Measurements from ENCODE around the gene IKBKE.

Gene IKBKE

DNA sequence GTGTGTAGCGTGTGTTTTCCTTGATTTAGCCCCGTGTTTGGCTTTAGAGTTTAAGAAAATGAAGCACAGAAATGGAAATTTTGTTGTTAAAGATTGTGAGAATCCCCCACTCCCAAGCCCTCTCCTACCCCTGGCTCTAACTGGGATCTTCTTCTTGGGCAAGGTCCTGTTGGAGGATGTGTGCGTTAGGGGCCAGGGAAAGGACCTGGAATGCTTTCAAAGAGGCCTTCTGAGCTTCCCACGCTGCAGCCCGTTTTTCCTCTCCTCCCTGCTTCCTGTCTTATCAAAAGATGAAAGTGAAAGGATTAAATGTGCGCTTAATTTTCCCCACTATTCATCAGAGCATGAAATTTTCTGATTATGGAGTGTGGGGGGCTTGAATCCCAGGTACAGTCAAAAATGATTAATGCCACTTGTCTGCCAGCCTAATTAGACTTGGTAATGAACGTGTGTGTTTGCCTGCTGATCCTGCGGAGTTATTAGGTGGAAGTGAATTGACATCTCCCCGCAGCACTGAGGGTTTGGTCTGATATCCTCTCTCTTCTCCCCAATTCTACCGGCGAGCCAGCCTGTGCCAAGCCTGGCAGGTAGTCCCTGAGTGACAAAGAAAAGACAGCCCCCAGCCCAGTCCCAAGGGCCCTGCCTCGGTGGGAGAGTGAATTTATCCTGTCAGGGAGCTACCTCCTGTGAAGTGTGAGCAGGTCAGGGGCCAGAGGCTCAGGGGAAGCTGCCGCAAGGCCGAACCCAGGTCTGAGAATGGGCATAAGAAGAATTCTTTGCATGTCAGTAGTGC lies 42.0 kb downstream of the IKBKE start:
- no peak for DNase-seq (ENCODE audit: low read depth in 2 of 2)

GRCh38 chr1:206512851-206513180 lies 42.5 kb downstream of the IKBKE start:
- DNase-seq (ENCODE audit: low read depth in 2 of 2), result no peak

DNA sequence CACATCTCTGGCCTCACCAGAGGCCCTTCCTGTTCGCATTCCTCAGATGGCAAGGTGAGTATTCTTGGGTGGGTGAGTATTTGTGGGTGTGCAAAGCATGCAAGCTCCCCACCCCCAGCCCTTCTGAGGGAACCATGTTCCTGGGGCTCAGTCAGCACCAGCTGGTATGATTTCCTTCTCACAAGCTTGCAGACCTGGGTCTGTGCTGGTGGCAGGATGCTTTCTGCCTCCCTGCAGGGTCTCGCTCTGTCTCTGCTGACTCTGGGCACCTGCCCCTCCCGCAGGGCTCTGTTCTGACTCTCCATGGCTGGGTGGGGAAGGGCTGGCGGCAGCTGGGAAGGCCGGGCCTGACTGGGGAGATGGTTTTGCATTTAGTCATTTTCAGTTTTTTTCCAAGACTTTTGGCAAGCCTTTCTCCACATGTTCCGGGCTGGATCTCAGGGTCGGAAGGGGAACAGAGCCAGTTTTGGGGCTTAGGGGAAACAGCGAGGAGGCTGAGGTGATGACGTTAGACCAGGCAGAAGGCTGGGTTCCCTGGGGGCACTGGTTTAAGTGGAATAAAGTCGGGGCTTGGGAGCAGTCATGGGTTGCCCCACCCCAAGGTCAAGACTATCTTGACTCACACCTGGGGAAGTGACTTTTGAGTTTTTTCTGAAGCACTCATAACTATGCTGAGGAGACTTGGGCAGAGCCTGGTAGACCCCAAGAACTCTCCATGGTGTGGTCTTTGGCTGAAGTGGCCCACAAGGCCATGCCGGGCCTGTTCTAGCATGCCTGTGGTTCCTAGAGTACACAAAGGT lies 43.2 kb downstream of the IKBKE start:
- no peak for DNase-seq (ENCODE audit: low read depth in 2 of 2)

DNA sequence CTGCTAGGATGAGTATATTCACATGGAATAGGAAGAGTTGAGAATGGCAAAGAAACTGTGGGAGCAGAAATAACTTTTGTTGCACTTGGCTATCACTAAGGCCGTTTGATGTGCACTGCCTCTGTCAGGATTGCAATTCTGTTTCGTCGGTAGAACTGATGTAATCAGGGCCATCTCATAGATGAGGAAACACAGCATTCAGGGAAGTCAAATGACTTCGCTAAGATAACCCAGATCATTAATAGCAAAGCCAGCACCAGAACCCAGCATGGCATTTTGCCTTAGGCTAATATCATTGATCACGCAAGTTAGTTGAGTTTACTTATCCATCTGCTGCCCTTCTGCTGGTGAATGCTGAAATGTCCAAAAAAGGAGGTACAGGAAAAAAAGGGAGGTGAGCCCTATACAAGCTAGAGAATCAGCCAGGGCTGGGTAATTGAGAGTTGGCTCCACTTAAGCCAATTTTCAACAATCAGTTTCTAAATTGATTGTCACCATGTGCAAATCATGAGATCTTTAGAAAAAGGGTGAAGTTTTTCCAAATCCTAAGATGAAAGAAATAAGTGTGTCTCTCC lies 44.6 kb downstream of the IKBKE start:
- no peak for DNase-seq (ENCODE audit: low read depth in 2 of 2)

- no peak for DNase-seq (ENCODE audit: low read depth in 2 of 2)
These were observed 46.4 kb downstream of the IKBKE start for GRCh38 chr1:206516728-206516990.

- no peak for DNase-seq (ENCODE audit: low read depth in 2 of 2)
These were observed 47.5 kb downstream of the IKBKE start for GRCh38 chr1:206517784-206518183.

DNA sequence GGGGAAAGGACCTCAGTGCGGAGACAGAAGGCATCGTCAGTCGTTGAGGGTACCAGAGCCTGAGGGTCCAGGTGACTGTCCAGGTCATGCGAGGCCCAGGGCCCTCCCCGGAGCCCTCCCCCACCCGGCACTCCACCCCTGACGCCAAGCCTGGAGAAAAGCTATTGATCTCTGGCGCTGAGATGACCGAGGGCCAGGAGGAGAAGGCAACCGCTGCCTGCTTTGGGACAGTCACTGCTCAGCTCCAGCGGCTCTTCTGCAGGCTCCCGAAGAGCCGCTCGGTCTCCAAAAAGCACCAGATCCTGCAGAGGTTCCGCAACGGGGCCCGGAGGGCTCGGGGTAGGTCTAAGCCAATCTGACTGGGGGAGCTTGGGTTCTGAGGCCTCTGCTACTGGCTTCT lies 47.9 kb downstream of the IKBKE start:
- no peak for DNase-seq (ENCODE audit: low read depth in 2 of 2)

- DNase-seq (ENCODE audit: low read depth in 2 of 2), result no peak
These were observed 48.5 kb downstream of the IKBKE start for GRCh38 chr1:206518743-206519142.

GRCh38 chr1:206521127-206521526 lies 50.9 kb downstream of the IKBKE start:
- no peak for DNase-seq (ENCODE audit: low read depth in 2 of 2)

GRCh38 chr1:206521694-206522402 lies 51.6 kb downstream of the IKBKE start:
- DNase-seq (ENCODE audit: low read depth in 2 of 2), result no peak

GRCh38 chr1:206524739-206525364 lies 54.6 kb downstream of the IKBKE start:
- DNase-seq (ENCODE audit: low read depth in 2 of 2), result no peak

DNA sequence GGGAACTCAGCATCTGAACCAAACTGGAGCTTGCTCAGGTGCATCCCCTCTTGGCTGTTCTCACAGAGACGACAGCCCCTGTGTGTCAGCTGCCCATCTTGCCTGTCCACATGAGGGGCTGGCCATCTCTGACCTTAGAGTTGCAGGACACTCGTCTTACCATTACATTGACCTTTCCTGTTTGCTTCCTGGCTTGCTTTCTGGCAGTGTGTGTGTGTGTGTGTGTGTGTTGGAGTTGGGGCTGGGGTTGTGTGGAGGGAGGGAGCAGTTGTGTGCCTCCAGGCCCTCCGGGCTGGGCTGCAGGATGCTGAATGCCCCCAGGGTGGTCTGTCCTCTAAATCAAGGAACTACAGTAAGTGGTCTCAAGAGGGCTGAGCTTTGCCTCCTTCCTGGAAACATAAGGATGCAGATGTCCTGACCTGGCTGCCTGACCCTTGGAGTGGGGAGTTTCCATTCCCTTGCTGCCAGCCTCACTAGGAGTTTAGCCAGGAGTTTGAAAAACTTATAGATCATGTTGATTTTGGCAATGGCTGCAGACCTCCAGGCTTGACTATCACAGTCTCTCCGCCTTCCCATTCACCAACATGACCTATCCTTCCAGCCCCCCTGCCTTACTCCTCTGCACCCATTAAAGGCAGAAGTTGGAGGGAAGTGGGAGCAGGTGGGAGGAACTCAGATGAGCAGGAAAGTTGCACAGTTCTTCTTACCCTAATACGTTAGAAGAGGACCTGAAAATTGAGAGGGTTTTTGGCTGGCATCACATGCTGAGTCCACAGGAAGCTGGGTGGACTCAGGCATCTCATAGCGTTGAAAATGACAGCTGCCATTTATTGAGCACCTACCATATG lies 56.0 kb downstream of the IKBKE start:
- DNase-seq (ENCODE audit: low read depth in 2 of 2), result no peak

GRCh38 chr1:206529425-206529824 lies 59.1 kb downstream of the IKBKE start:
- no peak for DNase-seq (ENCODE audit: low read depth in 2 of 2)

DNA sequence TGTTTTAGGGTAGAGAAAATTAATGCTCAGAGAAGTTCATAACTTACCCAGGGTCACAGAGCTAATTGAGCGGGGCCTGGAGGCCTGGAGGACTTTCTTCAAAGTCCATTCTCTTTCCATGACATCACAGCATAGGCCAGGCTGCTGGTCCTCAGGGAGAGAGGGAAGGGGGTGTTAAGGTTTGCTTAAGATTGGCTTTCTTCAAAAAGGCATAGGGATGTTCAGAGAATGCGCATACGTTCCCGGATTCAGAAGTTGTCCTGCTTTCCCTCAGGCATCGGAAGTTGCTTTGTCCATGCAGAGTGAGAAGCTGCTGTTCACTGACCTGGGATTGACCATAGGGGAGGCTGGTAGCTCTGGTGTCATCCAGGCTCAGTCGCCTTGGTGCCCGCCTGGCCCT lies 62.1 kb downstream of the IKBKE start:
- DNase-seq (ENCODE audit: low read depth in 2 of 2), result no peak

GRCh38 chr1:206534552-206534951 lies 64.3 kb downstream of the IKBKE start:
- DNase-seq (ENCODE audit: low read depth in 2 of 2), result no peak

GRCh38 chr1:206535853-206536188 lies 65.5 kb downstream of the IKBKE start:
- no peak for DNase-seq (ENCODE audit: low read depth in 2 of 2)

DNA sequence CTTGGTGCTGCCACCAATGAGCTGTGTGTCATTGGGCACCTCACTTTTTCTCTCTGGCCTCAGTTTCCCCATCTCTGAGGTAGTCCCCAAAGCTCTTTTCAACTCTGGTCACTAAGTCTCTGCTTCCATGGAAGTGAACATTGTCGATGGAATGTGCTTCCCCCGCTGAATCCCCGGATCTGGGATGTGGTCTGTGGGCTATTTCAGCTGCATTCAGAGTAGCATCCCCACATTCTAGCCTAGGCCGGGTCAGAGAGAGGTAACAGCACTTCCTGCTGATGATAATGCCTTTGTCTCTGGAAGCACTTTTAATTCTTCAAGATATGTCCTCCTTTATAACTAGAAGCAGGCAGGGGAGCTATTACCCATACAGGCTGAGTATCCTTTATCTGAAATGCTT lies 66.9 kb downstream of the IKBKE start:
- DNase-seq (ENCODE audit: low read depth in 2 of 2), result no peak

DNA sequence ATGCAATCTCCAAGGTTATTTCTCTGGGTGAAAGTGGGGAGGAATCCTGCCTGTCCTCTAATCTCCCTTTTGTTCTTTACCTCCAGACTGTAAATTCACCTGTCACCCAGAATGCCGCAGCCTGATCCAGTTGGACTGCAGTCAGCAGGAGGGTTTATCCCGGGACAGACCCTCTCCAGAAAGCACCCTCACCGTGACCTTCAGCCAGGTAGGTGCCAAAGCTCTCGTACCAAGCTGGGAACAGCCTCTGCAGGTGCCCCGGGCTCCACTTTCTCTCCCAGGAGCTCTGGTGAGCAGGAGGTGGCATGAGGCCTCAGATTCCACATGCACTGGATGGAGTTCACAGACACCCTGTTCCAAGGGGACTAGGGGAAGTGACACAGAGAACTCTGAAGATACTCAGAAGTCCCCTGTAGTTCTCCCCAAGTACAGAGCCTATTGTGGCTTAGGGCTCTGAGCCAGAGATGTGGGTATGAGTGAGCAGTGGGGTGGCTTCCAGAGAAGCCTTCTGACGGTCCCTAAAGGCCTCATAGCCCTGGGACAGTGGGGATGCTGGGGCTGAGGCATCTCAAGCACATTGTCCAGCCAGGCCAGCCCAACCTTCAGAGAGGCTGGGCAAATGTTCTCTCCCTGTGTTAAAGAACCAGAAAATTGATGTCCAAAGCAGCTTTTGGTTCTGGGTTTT lies 68.0 kb downstream of the IKBKE start:
- DNase-seq (ENCODE audit: low read depth in 2 of 2), result no peak

GRCh38 chr1:206538901-206539640 lies 68.8 kb downstream of the IKBKE start:
- no peak for DNase-seq (ENCODE audit: low read depth in 2 of 2)

Measured in stimulated activated CD4-positive, alpha-beta T cell treated with anti-CD3 and anti-CD28 coated beads, Interleukin-12 subunit alpha, Interleukin-12 subunit beta, amount 100 ng/mL, for 24 hours (primary cell).